SIG-M5 (cell line): ENCODE measurements around the gene APOBEC3B.
"Not testable (repeated sequence)": the region's sequence is repeated elsewhere in the genome, so short reads cannot be mapped to it uniquely, and the experiment has no call there.

Source experiments
- DNase-seq: peaks from one replicate; lab custom pipeline; 2025; lab: John Stamatoyannopoulos, UW

APOBEC3B gene

DNA sequence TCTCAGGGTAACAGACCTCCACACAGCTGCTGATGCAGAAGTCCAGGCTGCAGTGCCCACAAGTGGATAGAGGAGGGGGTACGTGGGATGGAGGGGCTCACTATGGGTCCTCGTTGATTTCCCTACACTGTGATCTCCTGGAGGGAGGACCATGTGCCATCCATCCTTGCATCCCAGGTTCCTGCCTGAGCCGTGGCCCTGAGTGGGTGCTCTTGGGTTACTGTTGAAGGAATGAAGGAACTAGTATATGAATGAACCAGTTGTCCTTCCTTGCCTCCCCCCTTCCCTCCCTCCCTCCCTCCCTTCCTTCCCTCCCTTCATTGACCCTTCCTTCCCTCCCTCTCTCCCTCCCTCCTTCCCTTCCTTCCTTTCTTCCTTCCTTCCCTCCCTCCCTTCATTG lies 15.4 kb downstream of the APOBEC3B start:
- no peak for DNase-seq

DNA sequence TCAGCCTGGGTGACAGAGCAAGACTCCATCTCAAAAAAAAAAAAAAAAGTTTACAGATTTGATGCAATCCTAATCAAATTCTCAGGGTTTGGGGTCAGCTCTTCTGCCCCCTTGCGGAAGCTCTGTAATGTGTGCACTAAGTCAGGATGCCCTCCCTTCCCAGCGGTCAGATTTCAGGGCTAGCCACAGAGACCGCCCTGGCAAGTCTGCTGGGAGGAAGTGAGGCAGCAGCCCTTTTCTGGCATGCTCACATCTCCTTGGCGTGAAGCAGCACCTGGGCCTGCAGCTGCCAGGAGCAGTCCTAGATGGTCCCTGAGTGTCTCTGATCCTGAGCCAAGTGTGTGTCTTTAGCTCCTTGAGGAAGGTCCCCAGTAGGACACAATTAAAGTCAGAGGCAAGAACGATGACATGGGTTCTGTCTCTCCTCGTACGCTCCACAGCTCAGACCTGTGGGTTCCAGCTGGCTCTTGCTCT lies 21.1 kb downstream of the APOBEC3B start:
- no peak for DNase-seq

DNA sequence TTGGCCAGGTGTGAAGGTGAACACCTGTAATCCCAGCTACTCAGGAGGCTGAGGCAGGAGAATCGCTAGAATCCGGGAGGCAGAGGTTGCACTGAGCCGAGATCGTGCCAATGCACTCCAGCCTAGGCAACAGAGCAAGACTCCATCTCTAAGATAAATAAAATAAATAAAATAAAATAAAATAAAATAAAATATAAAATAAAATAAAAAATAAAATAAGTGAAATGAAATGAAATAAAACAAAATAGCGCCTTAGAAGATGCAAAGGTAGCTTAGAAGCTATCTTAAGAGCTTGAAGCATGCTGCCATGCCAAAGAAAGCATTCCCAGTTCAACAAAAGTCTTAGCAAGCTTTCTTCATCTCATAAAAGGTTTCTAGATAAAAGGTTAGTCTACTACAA lies 25.0 kb downstream of the APOBEC3B start:
- DNase-seq = no peak

DNA sequence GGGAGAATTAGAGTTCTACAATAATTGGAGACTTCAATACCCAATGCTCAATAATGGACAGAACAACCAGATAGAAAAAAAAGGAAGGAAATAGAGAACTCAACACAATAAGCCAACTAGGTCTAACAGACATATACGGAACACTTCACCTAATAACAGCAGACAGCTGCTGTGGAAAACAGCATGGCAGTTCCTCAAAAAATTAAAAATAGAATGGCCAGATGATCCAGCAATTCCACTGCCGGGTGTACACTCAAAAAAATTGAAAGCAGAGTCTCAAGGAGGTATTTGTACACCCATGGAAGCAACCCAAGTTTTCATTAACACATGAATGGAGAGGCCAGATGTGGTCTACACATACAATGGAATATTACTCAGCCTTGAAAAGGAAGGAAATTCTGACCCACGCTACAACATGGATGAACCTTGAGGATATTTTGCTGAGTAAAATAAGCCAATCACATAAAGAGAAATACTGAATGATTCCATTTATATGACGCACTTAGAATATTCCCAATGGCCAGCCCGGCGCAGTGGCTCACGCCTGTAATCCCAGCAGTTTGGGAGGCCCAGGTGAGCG lies 26.2 kb downstream of the APOBEC3B start:
- DNase-seq = not testable (repeated sequence)

DNA sequence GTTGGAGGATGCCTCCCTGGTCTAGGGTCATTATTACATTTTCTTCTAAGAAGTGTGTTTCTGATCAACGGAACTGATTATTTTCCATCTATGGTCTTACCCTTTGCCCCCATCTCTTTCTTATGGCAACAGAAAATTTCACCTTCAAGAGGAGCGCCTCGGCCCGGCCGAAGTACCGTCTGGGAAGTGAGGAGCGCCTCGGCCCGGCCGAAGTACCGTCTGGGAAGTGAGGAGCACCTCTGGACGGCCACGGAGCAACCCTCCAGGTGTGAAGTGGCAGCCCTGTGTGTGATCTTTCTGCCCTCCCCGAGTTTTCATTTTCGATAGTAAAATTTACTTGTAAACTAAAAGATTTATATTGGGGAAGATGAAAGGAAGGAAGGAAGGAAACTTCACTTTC lies 28.8 kb downstream of the APOBEC3B start:
- no peak for DNase-seq

DNA sequence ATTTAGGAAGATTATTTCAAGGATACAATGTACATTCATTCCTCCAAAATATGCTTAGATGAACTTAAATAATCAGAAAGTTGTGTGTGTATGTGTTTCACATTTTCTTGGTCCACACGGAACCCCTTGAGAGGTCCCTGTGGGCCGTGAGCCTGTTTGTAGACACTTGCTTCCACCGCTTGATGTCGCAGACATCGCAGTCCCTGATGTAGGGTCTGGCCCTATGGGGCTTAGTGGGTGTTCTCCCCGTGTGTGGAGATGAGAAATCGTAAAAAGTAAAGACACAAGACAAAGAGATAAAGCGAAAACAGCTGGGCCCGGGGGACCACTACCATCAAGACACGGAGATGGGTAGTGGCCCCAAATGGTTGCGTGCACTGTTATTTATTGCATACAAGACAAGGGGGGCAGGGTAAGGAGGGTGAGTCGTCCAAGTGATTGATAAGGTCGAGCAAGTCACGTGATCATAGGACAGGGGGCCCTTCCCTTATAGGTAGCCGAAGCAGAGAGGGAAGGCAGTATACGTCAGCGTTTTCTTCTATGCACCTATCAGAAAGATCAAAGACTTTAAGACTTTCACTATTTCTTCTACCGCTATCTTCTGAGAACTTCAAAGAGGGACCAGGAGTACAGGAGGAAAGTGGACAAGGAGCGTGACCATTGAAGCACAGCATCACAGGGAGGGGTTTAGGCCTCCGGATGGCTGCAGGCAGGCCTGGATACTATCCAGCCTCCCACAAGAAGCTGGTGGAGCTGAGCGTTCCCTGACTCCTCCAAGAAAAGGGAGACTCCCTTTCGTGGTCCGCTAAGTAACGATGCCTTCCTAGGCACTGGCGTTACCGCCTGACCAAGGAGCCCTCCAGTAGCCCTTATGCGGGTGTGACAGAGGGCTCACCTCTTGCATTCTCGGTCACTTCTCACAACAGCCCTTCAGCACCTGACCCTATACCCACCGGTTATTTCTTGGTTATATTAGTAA lies 30.7 kb downstream of the APOBEC3B start:
- no peak for DNase-seq

DNA sequence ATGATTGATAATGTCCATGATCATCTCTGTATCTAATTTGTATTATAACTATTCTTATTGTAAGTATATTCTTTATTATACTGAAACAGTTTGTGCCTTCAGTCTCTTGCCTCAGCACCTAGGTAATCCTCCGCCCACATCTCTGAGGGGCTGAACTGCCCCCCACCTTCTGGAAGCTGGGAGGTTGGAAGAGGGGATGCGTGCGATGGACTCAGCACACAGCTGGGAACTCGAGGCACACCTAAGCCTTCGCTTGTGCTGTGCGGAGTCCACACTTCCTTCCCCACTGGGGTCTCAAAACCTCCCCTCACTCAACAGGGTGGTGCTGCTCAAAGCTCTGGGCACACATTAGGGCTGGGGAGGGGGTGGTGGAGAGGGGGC lies 31.4 kb downstream of the APOBEC3B start:
- not testable (repeated sequence) for DNase-seq

DNA sequence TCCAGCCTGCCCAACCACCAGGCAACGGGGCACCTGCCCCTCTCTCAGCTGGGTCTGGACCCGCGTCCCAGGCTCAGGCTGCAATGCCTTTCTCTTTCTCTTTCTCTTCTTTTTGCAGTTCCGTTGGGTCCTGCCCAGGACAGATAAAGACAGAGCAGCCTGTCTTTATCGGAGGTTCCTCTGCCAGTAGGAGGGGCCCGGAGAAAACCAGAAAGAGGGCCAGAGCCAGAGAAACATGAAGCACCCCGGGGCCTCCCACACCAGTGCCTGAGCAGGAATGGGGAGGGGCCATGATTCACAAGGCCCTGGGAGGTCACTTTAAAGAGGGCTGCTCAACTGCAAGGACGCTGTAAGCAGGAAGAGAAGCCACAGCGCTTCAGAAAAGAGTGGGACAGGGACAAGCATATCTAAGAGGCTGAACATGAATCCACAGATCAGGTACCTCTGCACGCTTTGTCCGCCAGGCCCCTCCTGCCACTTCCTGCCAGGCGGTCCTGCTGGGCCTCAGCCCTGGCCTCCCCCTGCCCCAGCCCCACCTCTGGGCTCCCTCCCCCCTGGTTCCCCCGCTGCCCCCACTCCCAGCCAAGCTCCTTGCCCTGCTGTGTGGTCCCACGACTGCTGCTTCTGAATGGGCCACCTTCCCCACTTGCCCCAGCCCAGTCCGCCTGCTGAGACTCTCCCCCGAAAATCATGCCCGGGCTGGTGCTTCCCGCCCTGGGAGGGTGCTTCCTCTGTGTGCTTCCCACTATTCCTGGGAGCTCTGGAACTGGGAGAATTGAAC lies 32.0 kb downstream of the APOBEC3B start, which contains the start of gene APOBEC3C:
TSS of gene APOBEC3C (plus strand) at position 316 of the 781 bp plus-strand sequence. CDS start at position 422, 106 bp downstream.
- peak; percentile 9 for DNase-seq

DNA sequence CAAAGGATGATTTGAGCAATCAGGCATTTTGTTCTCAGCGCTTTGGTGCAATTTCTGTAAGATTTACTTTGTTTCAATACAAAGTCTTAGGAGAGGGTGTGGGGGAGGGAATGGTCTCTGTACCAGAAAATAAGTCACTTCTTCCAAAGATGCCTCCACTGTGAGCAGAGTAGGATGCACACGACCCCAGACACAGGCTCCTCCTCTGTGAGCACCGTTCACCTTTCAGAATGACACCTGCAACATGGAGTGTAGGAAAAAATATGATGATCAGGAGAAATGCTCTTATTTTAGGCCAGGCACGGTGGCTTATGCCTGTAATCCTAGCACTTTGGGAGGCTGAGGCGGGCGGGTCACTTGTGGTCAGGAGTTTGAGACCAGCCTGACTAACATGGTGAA lies 32.6 kb downstream of the APOBEC3B start:
- not testable (repeated sequence) for DNase-seq

DNA sequence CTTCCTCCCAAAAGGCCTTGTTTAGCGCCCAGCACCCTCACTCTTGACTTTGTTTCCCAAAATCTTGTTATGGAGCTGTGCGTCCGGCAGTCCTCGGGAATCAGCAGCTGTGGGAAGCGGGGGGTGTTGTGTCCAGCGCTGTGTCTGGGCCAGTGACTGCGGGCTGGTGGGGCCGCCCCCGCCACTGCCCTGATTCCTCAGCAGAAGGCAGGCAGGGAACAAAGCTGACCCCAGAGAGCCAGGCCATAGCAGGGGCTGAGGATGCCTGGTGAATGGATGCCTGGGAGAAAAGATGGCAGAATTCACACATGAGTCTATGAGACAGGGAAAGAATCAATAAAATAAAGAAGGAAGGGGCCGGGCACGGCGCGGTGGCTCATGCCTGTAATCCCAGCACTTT lies 34.4 kb downstream of the APOBEC3B start:
- DNase-seq = no peak

DNA sequence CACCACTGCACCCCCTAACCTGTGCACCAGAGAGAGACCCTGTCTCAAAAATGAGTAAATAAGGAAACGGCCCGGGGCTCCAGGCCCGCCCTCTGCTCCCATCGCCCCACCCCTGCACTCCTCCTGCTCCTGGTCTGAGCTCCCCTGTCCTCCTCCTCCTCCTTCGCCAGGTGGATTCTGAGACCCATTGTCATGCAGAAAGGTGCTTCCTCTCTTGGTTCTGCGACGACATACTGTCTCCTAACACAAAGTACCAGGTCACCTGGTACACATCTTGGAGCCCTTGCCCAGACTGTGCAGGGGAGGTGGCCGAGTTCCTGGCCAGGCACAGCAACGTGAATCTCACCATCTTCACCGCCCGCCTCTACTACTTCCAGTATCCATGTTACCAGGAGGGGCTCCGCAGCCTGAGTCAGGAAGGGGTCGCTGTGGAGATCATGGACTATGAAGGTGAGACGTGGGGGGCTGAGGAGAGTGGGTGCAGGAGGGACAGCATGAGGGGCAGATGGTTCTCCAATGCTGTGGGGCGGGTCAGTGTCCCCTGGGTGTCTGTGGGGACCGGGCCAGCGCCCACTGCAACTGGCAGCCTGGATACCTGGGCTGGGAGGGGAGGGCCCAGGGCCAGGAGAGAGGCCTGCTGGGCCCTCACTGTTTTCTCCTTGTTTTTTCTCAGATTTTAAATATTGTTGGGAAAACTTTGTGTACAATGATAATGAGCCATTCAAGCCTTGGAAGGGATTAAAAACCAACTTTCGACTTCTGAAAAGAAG lies 35.6 kb downstream of the APOBEC3B start:
- DNase-seq = no peak

DNA sequence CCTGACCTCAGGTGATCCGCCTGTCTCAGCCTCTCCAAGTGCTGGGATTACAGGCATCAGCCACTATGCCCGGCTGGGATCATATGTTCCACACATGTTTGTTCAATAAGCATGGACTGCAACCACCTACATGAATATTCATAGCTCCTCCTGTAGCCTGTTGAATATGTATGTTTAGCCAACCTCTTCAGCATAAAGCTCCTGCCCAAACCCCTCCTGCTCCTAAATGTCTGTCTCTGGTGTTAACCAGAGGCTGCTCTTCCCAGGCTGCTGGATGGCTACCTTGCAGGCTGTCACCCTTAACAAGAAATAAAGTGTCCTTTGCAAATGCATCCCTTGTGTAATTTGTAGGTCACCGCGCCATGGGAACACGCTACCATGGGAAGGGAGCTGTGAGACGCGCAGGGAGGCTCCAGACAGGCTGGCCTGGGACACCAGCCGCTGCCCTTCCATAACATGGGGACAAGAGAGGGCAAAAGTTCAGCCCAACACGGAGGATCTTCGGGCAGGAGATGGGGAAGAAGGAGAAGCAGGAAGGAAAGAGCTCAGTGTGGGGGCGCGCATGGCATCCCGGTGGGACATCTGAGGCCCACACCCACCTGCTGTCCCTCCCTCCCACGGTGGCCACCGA lies 38.0 kb downstream of the APOBEC3B start:
- DNase-seq = not testable (repeated sequence)

DNA sequence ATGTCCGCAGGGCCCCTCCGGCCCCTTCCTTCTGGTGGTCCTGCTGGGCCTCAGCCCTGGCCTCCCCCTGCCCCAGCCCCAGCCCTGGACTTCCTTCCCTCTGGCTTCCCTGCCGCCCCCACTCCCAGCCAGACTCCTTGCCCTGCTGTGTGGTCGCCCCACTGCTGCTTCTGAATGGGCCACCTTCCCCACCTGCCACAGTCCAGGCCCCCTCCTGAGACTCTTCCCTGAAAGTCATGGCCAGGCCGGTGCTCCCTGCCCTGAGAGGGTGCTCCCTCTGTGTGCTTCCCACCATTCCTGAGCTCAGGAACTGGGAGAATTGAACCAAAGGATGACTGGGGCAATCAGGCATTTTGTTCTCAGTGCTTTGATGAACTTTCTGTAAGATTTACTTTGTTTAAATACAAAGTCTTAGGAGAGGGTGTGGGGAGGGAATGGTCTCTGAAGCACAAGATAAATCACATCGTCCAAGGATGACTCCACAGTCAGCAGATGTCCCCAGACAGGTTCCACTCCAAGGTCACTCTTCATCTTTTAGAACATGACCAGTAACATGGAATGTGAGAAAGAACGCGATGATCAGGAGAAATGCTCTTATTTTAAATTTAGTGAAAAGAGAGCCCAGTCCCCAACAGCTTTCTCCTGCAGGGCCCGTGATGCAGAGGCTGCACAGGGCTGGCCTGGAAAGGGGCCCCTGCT lies 39.6 kb downstream of the APOBEC3B start:
- no peak for DNase-seq

DNA sequence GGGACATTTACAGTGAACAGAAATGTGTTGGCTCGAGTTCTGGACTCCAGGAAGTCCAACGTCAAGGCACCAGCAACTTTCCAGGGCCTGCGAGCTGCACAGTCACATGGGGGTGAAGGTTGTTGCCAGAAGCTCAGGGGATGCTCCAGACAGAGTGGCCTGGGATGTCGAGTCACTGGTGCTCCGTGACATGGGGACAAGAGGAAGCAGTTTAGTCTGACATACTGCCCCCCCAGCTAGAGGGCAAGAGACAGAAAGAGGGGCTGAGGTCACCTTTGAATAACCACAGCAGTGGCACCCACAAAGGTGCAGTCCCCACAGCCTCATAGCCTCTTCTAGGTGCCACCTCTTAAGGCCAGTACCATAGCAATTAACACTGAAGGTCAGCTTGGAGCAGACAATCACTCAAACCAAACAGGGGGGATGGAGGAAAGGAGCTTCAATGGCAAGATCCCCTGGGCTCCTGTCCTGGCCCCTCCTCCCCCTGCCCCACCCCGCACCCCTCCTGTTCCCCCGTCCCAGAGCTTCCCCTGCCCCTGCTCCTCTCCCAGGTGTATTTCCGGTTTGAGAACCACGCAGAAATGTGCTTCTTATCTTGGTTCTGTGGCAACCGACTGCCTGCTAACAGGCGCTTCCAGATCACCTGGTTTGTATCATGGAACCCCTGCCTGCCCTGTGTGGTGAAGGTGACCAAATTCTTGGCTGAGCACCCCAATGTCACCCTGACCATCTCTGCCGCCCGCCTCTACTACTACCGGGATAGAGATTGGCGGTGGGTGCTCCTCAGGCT lies 42.6 kb downstream of the APOBEC3B start:
- no peak for DNase-seq

DNA sequence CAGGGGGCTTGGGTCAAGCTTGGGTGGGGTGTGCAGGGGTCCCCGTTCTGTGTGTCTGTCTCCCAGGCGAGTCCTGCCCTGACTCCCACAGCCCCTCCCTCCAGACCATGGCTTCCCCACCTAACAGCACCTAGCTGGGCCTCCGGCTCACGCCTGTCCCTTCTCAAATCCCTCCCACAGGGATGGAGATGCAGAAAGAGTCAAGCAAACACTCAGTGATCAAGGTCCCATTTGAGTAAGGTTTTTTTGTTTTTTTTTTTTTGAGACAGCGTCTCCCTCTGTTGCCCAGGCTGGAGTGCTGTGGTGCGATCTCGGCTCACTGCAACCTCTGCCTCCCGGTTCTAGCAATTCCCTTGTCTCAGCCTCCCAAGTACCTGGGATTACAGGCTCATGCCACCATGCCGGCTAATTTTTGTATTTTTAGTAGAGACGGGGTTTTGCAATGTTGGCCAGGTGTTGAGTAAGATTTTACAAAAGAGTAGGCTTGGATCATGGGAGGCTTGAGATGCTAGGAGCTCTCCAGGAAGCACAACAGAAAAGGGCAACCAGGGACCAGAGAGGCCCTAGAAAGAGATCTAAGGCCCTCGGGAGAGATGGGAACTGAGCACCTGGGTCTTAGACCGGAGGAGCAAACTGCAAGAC lies 44.5 kb downstream of the APOBEC3B start:
- DNase-seq = no peak

DNA sequence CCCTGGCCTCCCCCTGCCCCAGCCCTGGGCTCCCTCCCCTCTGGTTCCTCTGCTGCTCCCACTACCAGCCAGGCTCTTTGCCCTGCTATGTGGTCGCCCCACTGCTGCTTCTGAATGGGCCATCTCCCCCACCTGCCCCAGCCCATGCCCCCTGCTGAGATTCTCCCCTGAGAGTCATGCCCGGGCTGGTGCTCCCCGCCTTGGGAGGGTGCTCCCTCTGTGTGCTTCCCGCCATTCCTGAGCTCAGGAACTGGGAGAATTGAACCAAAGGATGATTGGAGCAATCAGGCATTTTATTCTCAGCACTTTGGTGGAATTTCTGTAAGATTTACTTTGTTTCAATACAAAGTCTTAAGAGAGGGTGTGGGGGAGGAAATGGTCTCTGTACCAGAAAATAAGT lies 45.6 kb downstream of the APOBEC3B start:
- DNase-seq = no peak

DNA sequence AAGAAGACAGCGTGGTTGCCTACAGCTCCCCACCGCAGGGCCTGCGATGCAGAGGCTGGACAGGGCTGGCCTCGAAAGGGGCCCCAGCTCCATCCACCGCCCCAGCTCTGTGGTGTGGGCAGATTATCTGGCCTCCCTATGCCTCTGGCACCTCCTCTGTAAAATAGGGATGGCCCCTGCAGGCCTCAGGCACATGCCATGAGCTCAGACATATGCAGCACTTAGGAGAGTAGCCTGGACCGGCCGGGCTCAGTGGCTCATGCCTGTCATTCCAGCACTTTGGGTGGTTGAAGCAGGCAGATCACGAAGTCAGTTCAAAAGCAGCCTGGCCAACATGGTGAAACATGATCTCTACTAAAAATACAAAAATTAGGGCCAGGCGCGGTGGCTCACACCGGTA lies 46.1 kb downstream of the APOBEC3B start:
- DNase-seq = no peak

DNA sequence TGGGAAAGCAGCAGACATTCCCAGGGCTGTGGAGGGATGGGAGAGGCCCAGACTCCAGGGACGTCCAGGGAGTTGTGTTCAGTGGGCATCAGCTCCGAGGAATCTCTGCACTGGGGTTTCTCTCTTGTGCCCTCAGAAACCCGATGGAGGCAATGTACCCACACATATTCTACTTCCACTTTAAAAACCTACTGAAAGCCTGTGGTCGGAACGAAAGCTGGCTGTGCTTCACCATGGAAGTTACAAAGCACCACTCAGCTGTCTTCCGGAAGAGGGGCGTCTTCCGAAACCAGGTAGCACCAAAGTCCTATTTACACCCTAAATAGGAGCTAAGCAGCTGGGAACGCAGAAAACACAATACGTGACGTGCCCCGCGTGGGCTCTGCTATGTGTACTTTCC lies 47.1 kb downstream of the APOBEC3B start:
- DNase-seq = no peak

DNA sequence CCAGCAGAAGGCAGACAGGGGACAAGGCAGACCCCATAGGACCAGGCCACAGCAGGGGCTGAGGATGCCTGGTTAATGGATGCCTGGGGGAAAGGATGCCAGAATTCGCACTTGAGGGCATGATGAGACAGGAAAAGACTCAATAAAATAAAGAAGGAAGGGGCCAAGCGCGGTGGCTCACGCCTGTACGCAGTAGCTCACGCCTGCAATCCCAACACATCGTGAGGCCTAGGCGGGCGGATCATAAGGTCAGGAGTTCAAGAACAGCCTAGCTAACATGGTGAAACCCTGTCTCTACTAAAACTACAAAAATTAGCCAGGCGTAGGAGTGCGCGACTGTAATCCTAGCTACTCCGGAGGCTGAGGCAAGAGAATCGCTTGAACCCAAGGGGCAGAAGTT lies 48.6 kb downstream of the APOBEC3B start:
- DNase-seq = no peak
